Left ventricle myocardium inferior (tissue), 1 donor: Measurements from ENCODE around the gene MOSPD3. TPM values are rescaled to one million over a fixed set of nuclear protein-coding genes. Genes with fewer than 3 reads are reported as not detected.
"Not testable (repeated sequence)": the region's sequence is repeated elsewhere in the genome, so short reads cannot be mapped to it uniquely, and the experiment has no call there.

ENCODE experiments used
- DNase-seq: peaks from one replicate; pipeline ENCODE4 v3.0.0-alpha.2; 2020
- H3K27ac ChIP-seq: fragments of 200-600 bp; replicated peaks from 2 replicates; pipeline ENCODE4 v1.8.0; 2021
- H3K27me3 ChIP-seq: fragments of 200-600 bp; 2 replicates; pipeline ENCODE4 v1.8.0; 2021; ENCODE audit warnings: low read depth
- H3K36me3 ChIP-seq: fragments of 200-600 bp; 2 replicates; pipeline ENCODE4 v1.8.0; 2021
- H3K4me1 ChIP-seq: fragments of 200-600 bp; 2 replicates; pipeline ENCODE4 v1.8.0; 2021
- H3K4me3 ChIP-seq: fragments of 200-600 bp; 2 replicates; pipeline ENCODE4 v1.8.0; 2021; ENCODE audit warnings: mild to moderate bottlenecking, moderate library complexity
- H3K9me3 ChIP-seq: fragments of 200-600 bp; replicated peaks from 2 replicates; pipeline ENCODE4 v1.8.0; 2021
- intact Hi-C: fragments of 100-400 bp; cut with micrococcal nuclease; formaldehyde crosslinking; loops from one replicate; pipeline ENCODE4 v1.11.0; 2022
- total RNA-seq: library from RNA; stranded (reverse); fragmentation: NEBNext Ultra II Directional; extraction: Animal tissue kit (Norgen Biotek cat#: 25700); gene quantifications from one replicate; pipeline ENCODE4 v1.2.1, GENCODE V29; 2021
- TF ChIP-seq, protein P1 (sequence below): fragments of 200-600 bp; IDR thresholded peaks from 2 replicates; pipeline ENCODE4 v1.8.0; 2021; ENCODE audit warnings: antibody characterized with exemption, mild to moderate bottlenecking, borderline replicate concordance
- donor health status: DM: no; HTN: yes; CAD: no; lungs with severe emphysema.

Gene MOSPD3
- total RNA-seq, 1 donor from 2014 or later: 10.2 TPM

DNA sequence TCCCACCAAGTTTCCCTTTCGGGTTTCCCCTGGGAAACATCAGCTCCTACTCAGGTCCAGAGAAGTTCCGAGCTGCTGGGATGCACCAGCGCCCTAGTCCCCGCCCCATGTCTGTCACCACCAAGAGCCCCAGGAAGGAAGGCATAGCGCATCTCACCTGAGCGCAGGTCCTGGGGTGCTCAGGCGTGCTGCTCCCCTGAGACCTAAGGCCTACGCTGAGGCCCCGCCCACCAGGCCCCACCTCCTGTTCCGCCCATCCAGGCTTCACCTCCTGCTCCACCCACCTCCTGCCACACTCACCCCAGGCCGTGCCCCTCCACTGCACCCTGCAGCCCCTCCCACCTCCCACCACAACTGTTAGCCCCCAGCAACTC, 30.2 kb downstream of the MOSPD3 start:
- no peak for DNase-seq
- no peaks in the 10 kb centered on the region for H3K36me3 ChIP-seq
- no peaks in the 10 kb centered on the region for H3K9me3 ChIP-seq
- TF ChIP-seq, protein P1, sequence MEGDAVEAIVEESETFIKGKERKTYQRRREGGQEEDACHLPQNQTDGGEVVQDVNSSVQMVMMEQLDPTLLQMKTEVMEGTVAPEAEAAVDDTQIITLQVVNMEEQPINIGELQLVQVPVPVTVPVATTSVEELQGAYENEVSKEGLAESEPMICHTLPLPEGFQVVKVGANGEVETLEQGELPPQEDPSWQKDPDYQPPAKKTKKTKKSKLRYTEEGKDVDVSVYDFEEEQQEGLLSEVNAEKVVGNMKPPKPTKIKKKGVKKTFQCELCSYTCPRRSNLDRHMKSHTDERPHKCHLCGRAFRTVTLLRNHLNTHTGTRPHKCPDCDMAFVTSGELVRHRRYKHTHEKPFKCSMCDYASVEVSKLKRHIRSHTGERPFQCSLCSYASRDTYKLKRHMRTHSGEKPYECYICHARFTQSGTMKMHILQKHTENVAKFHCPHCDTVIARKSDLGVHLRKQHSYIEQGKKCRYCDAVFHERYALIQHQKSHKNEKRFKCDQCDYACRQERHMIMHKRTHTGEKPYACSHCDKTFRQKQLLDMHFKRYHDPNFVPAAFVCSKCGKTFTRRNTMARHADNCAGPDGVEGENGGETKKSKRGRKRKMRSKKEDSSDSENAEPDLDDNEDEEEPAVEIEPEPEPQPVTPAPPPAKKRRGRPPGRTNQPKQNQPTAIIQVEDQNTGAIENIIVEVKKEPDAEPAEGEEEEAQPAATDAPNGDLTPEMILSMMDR: no peak
- intact Hi-C loops: no loop called here
- no peak overlapping the region for H3K27ac ChIP-seq
- peaks cover 96% of the 10 kb centered on the region for H3K27me3 ChIP-seq
- H3K4me1 ChIP-seq: no peaks in the 10 kb centered on the region
- no peak overlapping the region for H3K4me3 ChIP-seq

DNA sequence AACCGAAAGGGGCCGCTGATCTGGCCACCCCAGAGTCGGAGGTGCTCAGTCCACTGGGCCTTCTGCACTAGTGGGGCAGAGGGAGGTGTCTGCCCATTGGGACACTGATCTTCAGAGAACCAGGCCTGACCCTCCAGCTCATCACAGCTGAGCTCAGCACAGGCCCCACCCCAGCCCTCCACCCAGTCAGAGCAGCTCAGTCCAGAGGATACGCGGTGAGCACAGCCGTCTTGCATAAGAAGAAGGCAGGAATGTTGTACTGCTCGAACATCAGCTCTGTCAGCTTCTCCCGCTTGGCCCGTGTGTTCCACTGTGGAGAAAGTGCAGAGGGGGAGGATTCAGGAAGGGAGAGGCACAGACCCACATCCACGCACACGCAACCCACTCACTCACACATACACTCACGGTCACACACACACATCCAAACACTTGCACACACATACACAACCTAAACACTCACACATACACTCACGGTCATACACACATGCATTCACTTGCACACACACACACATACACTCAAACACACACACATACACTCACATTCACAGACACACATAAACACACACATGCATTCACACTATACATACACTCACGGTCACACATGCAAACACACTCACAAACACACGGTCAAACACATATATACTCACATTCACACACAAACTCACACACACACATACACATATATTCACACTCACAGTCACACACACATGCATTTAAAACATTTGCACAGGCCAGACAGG, 37.7 kb downstream of the MOSPD3 start:
- Histone ChIP-seq H3K27ac (no peak overlapping the region), H3K4me1 (no peaks in the 10 kb centered on the region), H3K36me3 (no peaks in the 10 kb centered on the region), H3K4me3 (no peak overlapping the region), H3K9me3 (no peaks in the 10 kb centered on the region), H3K27me3 (peaks cover 100% of the 10 kb centered on the region)
- TF ChIP-seq, protein P1: no peak
- DNase-seq: no peak
- intact Hi-C loops: no loop called here

DNA sequence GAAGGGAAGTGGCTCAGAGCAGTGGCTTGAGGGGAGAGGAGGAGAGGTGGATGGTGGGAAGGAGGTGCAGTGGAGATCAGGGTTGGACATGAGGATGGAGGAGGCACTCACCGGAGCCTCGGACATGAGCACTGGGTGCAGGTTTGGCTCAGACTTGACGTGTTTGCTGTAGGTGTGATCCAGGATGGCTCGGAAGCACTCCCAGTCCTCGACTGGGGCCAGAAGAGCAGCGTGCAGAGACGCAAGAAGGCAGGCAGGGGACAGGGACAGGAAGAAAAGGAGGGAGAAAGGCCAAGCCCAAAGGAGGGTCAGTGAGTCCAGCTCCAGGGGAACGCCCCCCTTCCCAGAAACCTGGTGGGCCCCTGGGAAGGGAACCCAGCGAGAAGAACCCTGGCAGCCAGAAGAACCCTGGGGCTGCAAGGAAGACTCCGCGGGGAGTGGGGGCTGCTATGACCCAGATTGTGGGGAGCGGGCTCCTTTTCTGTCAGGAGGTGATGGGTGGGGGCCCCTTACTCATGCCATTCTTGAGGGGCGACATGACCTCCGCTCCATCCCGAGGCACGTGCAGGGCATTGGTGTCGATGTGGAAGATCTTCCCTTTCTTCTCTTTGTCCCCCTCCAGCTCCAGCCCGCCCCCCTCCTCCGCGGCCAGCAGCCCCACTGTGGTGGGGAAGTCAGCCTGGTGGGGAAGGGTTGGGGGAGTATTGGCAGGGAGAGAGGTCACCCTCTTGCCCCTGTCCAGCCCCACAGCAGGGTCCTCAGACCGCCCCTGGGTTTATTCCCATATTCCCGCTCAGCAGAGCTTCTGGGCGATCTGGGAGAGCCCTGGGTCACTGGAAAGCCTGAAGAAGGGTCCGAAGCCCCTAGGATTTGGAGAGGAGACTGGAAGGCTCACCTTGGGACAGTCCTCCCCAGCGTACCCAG, 42.8 kb downstream of the MOSPD3 start:
- H3K4me3 ChIP-seq: no peak overlapping the region
- no peaks in the 10 kb centered on the region for H3K36me3 ChIP-seq
- H3K9me3 ChIP-seq: no peaks in the 10 kb centered on the region
- TF ChIP-seq, protein P1: no peak
- intact Hi-C loops: no loop called here
- H3K27ac ChIP-seq: no peak overlapping the region
- H3K27me3 ChIP-seq: peaks cover 100% of the 10 kb centered on the region
- no peak for DNase-seq
- H3K4me1 ChIP-seq: no peaks in the 10 kb centered on the region

DNA sequence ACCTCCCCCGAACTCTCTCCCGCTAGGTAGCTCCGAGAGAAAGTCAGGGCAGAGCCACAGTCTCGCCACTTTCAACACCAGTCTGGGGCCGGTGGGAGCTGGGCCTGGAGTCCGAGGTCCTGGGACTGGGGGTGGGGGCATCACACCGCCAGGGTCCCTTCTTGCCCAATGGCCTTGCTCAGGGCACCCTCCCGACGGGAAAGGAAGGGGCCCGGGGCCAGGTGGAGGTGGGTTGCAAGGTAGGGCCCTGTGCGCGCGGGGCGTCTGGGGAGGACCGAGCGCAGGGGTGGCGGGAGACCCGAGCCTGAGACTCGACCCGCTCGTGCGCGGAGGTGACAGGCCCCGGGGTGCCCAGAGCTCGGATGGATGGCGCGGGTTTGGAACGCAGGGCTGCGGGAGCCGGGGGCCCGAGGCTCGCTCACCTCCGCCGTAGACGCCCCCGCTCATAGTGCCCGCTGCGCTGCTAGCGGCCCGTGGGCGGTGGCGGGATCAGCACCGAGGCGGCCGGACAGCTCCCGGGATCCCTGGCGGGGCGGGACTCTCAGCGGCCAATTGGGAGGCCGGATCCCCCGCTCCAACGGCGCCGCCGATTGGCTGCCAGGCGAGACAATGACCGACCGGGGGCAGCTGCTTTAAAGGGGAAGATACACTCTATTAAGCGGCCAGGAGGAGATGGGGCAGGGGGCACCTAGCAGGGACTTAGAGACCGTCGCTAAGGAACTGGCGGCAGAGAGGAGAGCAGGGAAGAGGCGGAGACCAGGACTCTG, 43.8 kb downstream of the MOSPD3 start, which contains the start of gene ACTL6B:
Gene ACTL6B, minus strand, starts transcription at position 541 of the 767 bp plus-strand sequence. Its CDS starts 94 bp downstream, at position 447.
- intact Hi-C loops: no loop called here
- Histone ChIP-seq H3K36me3 (no peaks in the 10 kb centered on the region), H3K27me3 (peaks cover 100% of the 10 kb centered on the region), H3K27ac (no peak within 1 kb of the TSS), H3K4me3 (no peak within 1 kb of the TSS), H3K9me3 (no peaks in the 10 kb centered on the region), H3K4me1 (no peaks in the 10 kb centered on the region)
- DNase-seq: peak; percentile 59
- TF ChIP-seq, protein P1: no peak

DNA sequence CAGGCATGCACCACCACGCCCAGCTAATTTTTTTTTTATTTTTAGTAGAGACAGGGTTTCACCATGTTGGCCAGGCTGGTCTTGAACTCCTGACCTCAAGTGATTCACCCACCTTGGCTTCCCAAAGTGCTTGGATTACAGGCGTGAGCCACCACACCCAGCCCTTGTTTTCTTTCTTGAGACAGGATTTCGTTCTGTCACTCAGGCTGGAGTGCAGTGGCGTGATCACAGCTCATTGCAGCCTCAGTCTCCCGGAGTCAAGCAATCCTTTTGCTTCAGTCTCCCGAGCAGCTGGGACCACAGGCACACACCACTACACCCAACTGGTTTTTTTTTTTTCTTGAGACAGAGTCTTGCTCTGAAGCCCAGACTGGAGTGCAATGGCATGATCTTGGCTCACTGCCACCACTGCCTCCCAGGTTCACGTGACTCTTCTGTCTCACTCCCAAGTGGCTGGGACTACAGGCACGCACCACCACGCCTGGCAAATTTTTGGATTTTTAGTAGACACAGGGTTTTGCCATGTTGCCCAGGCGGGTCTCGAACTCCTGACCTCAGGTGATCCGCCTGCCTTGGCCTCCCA, 49.9 kb downstream of the MOSPD3 start:
- intact Hi-C loops, H3K27ac ChIP-seq, DNase-seq, H3K9me3 ChIP-seq, H3K36me3 ChIP-seq, H3K4me1 ChIP-seq, H3K4me3 ChIP-seq: not testable (repeated sequence)
- H3K27me3 ChIP-seq: peaks cover 45% of the 10 kb centered on the region

Other genes starting within 250 kb of the MOSPD3 start
- gene PILRA, start 239.1 kb upstream of the MOSPD3 start, total RNA-seq: 2.0 TPM
- 4.6 TPM for gene ZCWPW1, start 183.8 kb upstream of the MOSPD3 start, total RNA-seq
- 23.6 TPM for gene MEPCE, start 182.7 kb upstream of the MOSPD3 start, total RNA-seq
- gene PPP1R35, start 176.0 kb upstream of the MOSPD3 start, total RNA-seq: 10.8 TPM
- gene SPACDR, start 148.3 kb upstream of the MOSPD3 start, total RNA-seq: 0.88 TPM
- gene TSC22D4, start 133.3 kb upstream of the MOSPD3 start, total RNA-seq: 47.5 TPM
- 0.38 TPM for gene NYAP1, start 128.6 kb upstream of the MOSPD3 start, total RNA-seq
- gene AGFG2, start 73.3 kb upstream of the MOSPD3 start, total RNA-seq: 26.6 TPM
- gene SAP25, start 38.6 kb upstream of the MOSPD3 start, total RNA-seq: 1.1 TPM
- gene LRCH4, start 26.4 kb upstream of the MOSPD3 start, total RNA-seq: 26.6 TPM
- gene FBXO24, start 26.2 kb upstream of the MOSPD3 start, total RNA-seq: 0.25 TPM
- 40.8 TPM for gene PCOLCE, start 10.2 kb upstream of the MOSPD3 start, total RNA-seq
- gene TFR2, start 29.0 kb downstream of the MOSPD3 start, total RNA-seq: 0.25 TPM
- gene ACTL6B, start 43.9 kb downstream of the MOSPD3 start, total RNA-seq: not detected
- 98.3 TPM for gene GNB2, start 61.2 kb downstream of the MOSPD3 start, total RNA-seq
- gene GIGYF1, start 81.7 kb downstream of the MOSPD3 start, total RNA-seq: 24.5 TPM
- 30.6 TPM for gene POP7, start 93.6 kb downstream of the MOSPD3 start, total RNA-seq
- not detected for gene EPO, start 107.9 kb downstream of the MOSPD3 start, total RNA-seq
- gene ZAN, start 121.1 kb downstream of the MOSPD3 start, total RNA-seq: not detected
- 20.3 TPM for gene EPHB4, start 215.0 kb downstream of the MOSPD3 start, total RNA-seq
- 10.9 TPM for gene SLC12A9, start 240.2 kb downstream of the MOSPD3 start, total RNA-seq